K562 (cell line): Measurements from ENCODE around the gene ENTR1.

ENCODE experiments used
- CHD4 ChIP-seq: fragments of 200-600 bp; sonication (generic); IDR thresholded peaks from 3 replicates; pipeline ENCODE4 v1.6.1; 2012; ENCODE audit warnings: low read depth, mild to moderate bottlenecking, mixed read lengths, low read length, inconsistent platforms; ENCODE audit not compliant: insufficient read depth, insufficient replicate concordance, poor library complexity, severe bottlenecking
- EP300 ChIP-seq: IDR thresholded peaks from 2 replicates; pipeline ENCODE4 v1.6.1; 2012; ENCODE audit warnings: low read length, improper control_type of control experiment
- HDAC2 ChIP-seq: fragments of 450-650 bp; IDR thresholded peaks from 2 replicates; pipeline ENCODE4 v1.6.1; 2016; ENCODE audit warnings: mild to moderate bottlenecking
- JUND ChIP-seq, 2 experiments: IDR thresholded peaks; 2 replicates in 1 of 2; 3 replicates in 1 of 2; pipeline ENCODE4 v1.6.1; 2011; ENCODE audit warnings: borderline replicate concordance in 2 of 2, low read depth in 2 of 2, low read length in 2 of 2, improper control_type of control experiment in 1 of 2, missing biosample characterization in 1 of 2, missing genetic modification characterization in 1 of 2, missing genetic modification reagents in 1 of 2
- MXI1 ChIP-seq: IDR thresholded peaks from 2 replicates; pipeline ENCODE4 v1.6.1; 2011; ENCODE audit warnings: low read depth, mild to moderate bottlenecking, improper control_type of control experiment, low read length
- RBM14 ChIP-seq: fragments of 200-400 bp; formaldehyde crosslinking; IDR thresholded peaks from 2 replicates; pipeline ENCODE4 v1.6.1; 2018; ENCODE audit warnings: low read depth, mild to moderate bottlenecking, low read length, moderate library complexity, borderline replicate concordance; ENCODE audit not compliant: insufficient read depth
- RBM39 ChIP-seq: fragments of 200-400 bp; formaldehyde crosslinking; optimal IDR thresholded peaks from 2 replicates; pipeline ENCODE3; 2018; ENCODE audit warnings: low read depth, low read length
- TOE1 ChIP-seq, 2 experiments: fragments of 450-650 bp in 1 of 2; sonication (generic) in 1 of 2; formaldehyde crosslinking in 1 of 2; IDR thresholded peaks; 2 replicates each; pipeline versions ENCODE4 v1.7.1 to v1.8.0; 2016 to 2022; ENCODE audit warnings: borderline replicate concordance in 2 of 2, mild to moderate bottlenecking in 2 of 2, antibody characterized with exemption in 1 of 2, inconsistent platforms in 1 of 2, low read depth in 1 of 2, missing genetic modification reagents in 1 of 2, moderate library complexity in 1 of 2
- ZFX ChIP-seq: sonication (generic); formaldehyde crosslinking; IDR thresholded peaks from 2 replicates; pipeline ENCODE4 v1.8.0; 2022; ENCODE audit warnings: mild to moderate bottlenecking, missing genetic modification reagents, moderate library complexity
- ZNF707 ChIP-seq: fragments of 250-450 bp; sonication (Bioruptor Pico); conservative IDR thresholded peaks from 2 replicates; pipeline ENCODE4 v1.8.0; 2022; ENCODE audit warnings: inconsistent platforms, mild to moderate bottlenecking, moderate library complexity
- TF ChIP-seq, protein P1 (sequence below), 3 experiments: IDR thresholded peaks in 2 of 3; conservative IDR thresholded peaks in 1 of 3; 2 replicates each; pipeline ENCODE4 v1.5.1; 2011 to 2012; ENCODE audit warnings: low read length in 3 of 3, mild to moderate bottlenecking in 3 of 3, control low read depth in 2 of 3, improper control_type of control experiment in 1 of 3, inconsistent platforms in 1 of 3, low read depth in 1 of 3, mixed read lengths in 1 of 3, moderate library complexity in 1 of 3; ENCODE audit not compliant: insufficient read depth in 2 of 3
- TF ChIP-seq, protein P2 (sequence below): sonication (generic); formaldehyde crosslinking; IDR thresholded peaks from 2 replicates; pipeline ENCODE4 v1.9.0; 2022; ENCODE audit warnings: mild to moderate bottlenecking, missing genetic modification reagents
- TF ChIP-seq, protein P3 (sequence below): fragments of 450-650 bp; formaldehyde crosslinking; IDR thresholded peaks from 2 replicates; pipeline ENCODE4 v1.4.0; 2020; ENCODE audit warnings: mild to moderate bottlenecking, mixed read lengths

DNA sequence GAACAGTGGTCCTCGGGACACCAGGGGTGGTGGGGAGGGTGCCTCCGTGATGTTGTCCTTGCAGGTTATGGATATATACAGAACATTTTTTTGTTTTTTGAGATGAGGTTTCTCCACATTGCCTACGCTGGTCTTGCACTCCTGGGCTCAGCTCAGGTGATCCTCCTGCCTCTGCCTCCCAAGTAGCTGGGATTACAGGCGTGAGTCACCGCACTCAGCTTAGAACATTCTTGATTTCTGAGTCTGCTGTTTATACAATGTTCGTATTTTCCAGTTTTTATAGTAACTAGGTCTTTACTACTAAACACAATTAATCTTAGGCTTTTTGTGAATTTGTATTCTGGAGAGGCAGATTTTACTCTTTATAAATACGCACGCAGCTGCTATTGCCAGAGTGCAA, 6.0 kb upstream of the ENTR1 start:
- TF ChIP-seq EP300 (no peak), JUND (IDR thresholded peaks at IDR 0.05; ENCODE audit: borderline replicate concordance, low read depth, low read length) (no peak), JUND (tag; IDR thresholded peaks at IDR 0.05; ENCODE audit: borderline replicate concordance, low read depth, low read length) (no peak), RBM14 (no peak), CHD4 (no peak), TOE1 (IDR thresholded peaks at IDR 0.05; ENCODE audit: borderline replicate concordance) (no peak), TOE1 (CRISPR knock-in tag; IDR thresholded peaks at IDR 0.05; ENCODE audit: borderline replicate concordance, low read depth) (no peak), RBM39 (no peak), ZNF707 (CRISPR knock-in tag) (no peak), HDAC2 (no peak), MXI1 (no peak), ZFX (CRISPR knock-in tag) (no peak)
- TF ChIP-seq, protein P1, sequence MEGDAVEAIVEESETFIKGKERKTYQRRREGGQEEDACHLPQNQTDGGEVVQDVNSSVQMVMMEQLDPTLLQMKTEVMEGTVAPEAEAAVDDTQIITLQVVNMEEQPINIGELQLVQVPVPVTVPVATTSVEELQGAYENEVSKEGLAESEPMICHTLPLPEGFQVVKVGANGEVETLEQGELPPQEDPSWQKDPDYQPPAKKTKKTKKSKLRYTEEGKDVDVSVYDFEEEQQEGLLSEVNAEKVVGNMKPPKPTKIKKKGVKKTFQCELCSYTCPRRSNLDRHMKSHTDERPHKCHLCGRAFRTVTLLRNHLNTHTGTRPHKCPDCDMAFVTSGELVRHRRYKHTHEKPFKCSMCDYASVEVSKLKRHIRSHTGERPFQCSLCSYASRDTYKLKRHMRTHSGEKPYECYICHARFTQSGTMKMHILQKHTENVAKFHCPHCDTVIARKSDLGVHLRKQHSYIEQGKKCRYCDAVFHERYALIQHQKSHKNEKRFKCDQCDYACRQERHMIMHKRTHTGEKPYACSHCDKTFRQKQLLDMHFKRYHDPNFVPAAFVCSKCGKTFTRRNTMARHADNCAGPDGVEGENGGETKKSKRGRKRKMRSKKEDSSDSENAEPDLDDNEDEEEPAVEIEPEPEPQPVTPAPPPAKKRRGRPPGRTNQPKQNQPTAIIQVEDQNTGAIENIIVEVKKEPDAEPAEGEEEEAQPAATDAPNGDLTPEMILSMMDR (IDR thresholded peaks at IDR 0.05 in 2 of 3, conservative IDR thresholded peaks at IDR 0.05 in 1 of 3; ENCODE audit: insufficient read depth in 2 of 3, low read depth in 1 of 3, low read length in 3 of 3), result no peak
- TF ChIP-seq, protein P2, sequence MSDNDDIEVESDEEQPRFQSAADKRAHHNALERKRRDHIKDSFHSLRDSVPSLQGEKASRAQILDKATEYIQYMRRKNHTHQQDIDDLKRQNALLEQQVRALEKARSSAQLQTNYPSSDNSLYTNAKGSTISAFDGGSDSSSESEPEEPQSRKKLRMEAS, result no peak
- TF ChIP-seq, protein P3, sequence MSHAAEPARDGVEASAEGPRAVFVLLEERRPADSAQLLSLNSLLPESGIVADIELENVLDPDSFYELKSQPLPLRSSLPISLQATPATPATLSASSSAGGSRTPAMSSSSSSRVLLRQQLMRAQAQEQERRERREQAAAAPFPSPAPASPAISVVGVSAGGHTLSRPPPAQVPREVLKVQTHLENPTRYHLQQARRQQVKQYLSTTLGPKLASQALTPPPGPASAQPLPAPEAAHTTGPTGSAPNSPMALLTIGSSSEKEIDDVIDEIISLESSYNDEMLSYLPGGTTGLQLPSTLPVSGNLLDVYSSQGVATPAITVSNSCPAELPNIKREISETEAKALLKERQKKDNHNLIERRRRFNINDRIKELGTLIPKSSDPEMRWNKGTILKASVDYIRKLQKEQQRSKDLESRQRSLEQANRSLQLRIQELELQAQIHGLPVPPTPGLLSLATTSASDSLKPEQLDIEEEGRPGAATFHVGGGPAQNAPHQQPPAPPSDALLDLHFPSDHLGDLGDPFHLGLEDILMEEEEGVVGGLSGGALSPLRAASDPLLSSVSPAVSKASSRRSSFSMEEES (CRISPR knock-in tag), result no peak
